Measurements from ENCODE around the gene ZNF205.

DNA sequence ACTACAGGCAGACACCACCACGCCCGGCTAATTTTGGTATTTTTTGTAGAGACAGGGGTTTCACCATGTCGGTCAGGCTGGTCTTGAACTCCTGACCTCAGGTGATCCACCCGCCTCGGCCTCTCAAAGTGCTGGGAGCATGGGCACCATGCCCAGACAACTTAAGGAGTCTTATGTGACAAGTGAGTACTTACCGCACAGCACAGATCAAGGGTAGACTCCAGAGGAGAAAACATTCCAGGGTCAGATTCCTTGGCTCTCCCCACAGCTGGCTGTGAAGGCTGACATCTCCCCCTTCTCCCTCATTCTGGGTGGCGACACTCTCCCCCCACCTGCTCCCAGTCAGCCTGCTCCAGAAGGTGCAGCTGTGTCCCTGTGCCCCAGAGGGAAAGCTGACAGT, 23.9 kb upstream of the ZNF205 start:
- TF ChIP-seq POLR2AphosphoS5 (IDR thresholded peaks at IDR 0.05; ENCODE audit: low read depth, low read length) = no peak
- TF ChIP-seq FOXP2 (optimal IDR thresholded peaks at IDR 0.05; ENCODE audit: borderline replicate concordance, extremely low read depth, extremely low read length, insufficient read depth) = no peak
- TF ChIP-seq, protein P1, sequence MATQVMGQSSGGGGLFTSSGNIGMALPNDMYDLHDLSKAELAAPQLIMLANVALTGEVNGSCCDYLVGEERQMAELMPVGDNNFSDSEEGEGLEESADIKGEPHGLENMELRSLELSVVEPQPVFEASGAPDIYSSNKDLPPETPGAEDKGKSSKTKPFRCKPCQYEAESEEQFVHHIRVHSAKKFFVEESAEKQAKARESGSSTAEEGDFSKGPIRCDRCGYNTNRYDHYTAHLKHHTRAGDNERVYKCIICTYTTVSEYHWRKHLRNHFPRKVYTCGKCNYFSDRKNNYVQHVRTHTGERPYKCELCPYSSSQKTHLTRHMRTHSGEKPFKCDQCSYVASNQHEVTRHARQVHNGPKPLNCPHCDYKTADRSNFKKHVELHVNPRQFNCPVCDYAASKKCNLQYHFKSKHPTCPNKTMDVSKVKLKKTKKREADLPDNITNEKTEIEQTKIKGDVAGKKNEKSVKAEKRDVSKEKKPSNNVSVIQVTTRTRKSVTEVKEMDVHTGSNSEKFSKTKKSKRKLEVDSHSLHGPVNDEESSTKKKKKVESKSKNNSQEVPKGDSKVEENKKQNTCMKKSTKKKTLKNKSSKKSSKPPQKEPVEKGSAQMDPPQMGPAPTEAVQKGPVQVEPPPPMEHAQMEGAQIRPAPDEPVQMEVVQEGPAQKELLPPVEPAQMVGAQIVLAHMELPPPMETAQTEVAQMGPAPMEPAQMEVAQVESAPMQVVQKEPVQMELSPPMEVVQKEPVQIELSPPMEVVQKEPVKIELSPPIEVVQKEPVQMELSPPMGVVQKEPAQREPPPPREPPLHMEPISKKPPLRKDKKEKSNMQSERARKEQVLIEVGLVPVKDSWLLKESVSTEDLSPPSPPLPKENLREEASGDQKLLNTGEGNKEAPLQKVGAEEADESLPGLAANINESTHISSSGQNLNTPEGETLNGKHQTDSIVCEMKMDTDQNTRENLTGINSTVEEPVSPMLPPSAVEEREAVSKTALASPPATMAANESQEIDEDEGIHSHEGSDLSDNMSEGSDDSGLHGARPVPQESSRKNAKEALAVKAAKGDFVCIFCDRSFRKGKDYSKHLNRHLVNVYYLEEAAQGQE (IDR thresholded peaks at IDR 0.05; ENCODE audit: insufficient read depth in 1 of 2, low read depth in 2 of 2, low read length in 2 of 2) = no peak
- no peak for TF ChIP-seq TAF1 (IDR thresholded peaks at IDR 0.05; ENCODE audit: borderline replicate concordance, insufficient read depth, low read length)

Data from PFSK-1 (cell line).